ENCODE results near the gene EMC8. TPM values are rescaled to one million over a fixed set of nuclear protein-coding genes. Genes with fewer than 3 reads are reported as not detected.

EMC8 gene
- polyA plus RNA-seq, result 37.5 to 50.3 TPM (median 38.5 TPM) in 3 replicates
- 18.7 TPM for polyA plus RNA-seq (2011; ENCODE audit: low read depth)
- 33.1 and 40.8 TPM in 2 replicates for polyA plus RNA-seq (2011; cell fraction: cytosol; rRNA removed)
- 26.8 and 32.8 TPM in 2 replicates for polyA plus RNA-seq (2011; cell fraction: nucleus; rRNA removed)
- polyA plus RNA-seq (2012; ENCODE audit: low replicate concordance), result 24.4 and 32.1 TPM in 2 replicates
- polyA minus RNA-seq, result 42.8 to 54.1 TPM (median 45.9 TPM) in 3 replicates
- 49.5 TPM for polyA minus RNA-seq (2011; cell fraction: cytosol; rRNA and poly(A)+ RNA removed)
- polyA minus RNA-seq (2011; cell fraction: nucleus; rRNA and poly(A)+ RNA removed), result 13.3 and 23.6 TPM in 2 replicates

DNA sequence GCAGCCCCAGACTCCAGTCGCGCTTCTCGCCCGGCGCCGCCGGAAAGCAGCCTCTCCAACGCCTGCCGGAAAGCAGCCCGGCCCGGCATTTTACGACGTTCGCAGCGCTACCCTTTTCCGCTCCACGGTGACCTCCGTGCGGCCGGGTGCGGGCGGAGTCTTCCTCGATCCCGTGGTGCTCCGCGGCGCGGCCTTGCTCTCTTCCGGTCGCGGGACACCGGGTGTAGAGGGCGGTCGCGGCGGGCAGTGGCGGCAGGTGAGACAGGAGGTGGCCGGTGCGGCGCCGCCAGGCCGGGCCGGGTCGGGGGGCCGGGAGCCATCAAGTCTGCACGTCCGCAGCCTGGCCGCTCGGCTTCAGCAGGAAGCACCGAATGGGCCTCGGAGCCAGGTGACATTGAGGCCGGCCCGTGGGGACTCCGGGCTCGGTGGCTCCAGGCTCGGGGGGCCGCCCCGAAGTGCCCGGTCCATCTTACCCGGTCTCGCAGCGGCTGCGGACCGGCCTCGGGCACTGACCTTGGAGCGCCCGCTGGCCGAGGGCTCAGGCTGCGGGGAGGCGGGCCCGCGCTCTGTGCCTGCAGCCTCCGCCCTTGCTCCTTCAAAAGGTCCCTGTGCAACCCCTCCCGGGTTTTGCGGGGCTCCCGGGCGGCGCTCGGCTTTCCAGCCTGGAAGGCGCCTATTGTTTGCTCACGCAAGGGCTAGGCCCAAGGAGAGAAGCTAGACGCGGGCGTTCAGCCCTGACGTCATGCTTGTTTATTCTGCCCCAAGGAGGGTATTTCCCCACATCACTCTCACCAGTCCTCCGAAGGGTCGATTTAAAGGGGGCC lies at the start of gene EMC8, which contains the start of gene COX4I1:
TSS of gene EMC8 (minus strand) at position 48 of the 824 bp plus-strand sequence. CDS start 249 bp downstream, outside the sequence.
TSS of gene COX4I1 (plus strand) at position 199 of the 824 bp plus-strand sequence. CDS start 1,511 bp downstream, outside the sequence.
- dilution Hi-C loops (cut with MboI; ENCODE audit: extremely low pct_ligation_motif_present, low sequenced_read_pairs), result no loop called here
- H2AFZ ChIP-seq (ENCODE audit: control insufficient read depth, low read length), result peak within 1 kb of the TSS; percentile 69

GRCh38 chr16:85848986-85849385 lies 49.6 kb upstream of the EMC8 start:
- H4K20me1 ChIP-seq (ENCODE audit: control insufficient read depth, extremely low read depth, insufficient read depth, low read length), result no peaks in the 10 kb centered on the region
- H3K9me3 ChIP-seq (ENCODE audit: control insufficient read depth, low read depth, low read length), result no peaks in the 10 kb centered on the region
- H3K4me3 ChIP-seq (ENCODE audit: control insufficient read depth in 2 of 3, extremely low read depth in 1 of 3, insufficient read depth in 2 of 3, low read depth in 1 of 3, low read length in 3 of 3), result no peak overlapping the region
- FAIRE-seq, result no peak
- no peak overlapping the region for H3K4me2 ChIP-seq (ENCODE audit: control insufficient read depth, extremely low read depth, insufficient read depth, low read depth, low read length)
- no peaks in the 10 kb centered on the region for H3K9me1 ChIP-seq (ENCODE audit: control insufficient read depth, extremely low read depth, insufficient read depth, low read length)
- H3K9ac ChIP-seq (ENCODE audit: control insufficient read depth, extremely low read depth, insufficient read depth, low read length), result no peak overlapping the region
- dilution Hi-C loops (cut with MboI; ENCODE audit: extremely low pct_ligation_motif_present, low sequenced_read_pairs), result no loop called here
- no peak overlapping the region for H2AFZ ChIP-seq (ENCODE audit: control insufficient read depth, low read length)
- TF ChIP-seq CTCF (optimal IDR thresholded peaks at IDR 0.05 in 1 of 3, IDR thresholded peaks at IDR 0.05 in 1 of 3, conservative IDR thresholded peaks at IDR 0.05 in 1 of 3; ENCODE audit: extremely low read depth in 1 of 3, insufficient read depth in 2 of 3, low read length in 3 of 3) (no peak), EZH2 (IDR thresholded peaks at IDR 0.05; ENCODE audit: low read length) (no peak)
- no peaks in the 10 kb centered on the region for H3K4me1 ChIP-seq (ENCODE audit: control insufficient read depth, extremely low read depth, insufficient read depth, low read length)
- no peak for DNase-seq (ENCODE audit: low read depth, low spot score)
- H3K27ac ChIP-seq (ENCODE audit: control insufficient read depth, insufficient read depth, low read length), result no peak overlapping the region
- H3K36me3 ChIP-seq (ENCODE audit: control insufficient read depth in 2 of 2, extremely low read depth in 1 of 2, insufficient read depth in 2 of 2, low read length in 2 of 2), result no peaks in the 10 kb centered on the region
- peaks cover 3% of the 10 kb centered on the region for H3K27me3 ChIP-seq (ENCODE audit: control insufficient read depth, extremely low read depth, insufficient read depth, low read length)
- no peaks in the 10 kb centered on the region for H3K79me2 ChIP-seq (ENCODE audit: control insufficient read depth, insufficient read depth, low read length)

More for the DNA sequence above, at the start of gene EMC8, which contains the start of gene COX4I1:
- Histone ChIP-seq H3K9me3 (ENCODE audit: control insufficient read depth, low read depth, low read length) (no peaks in the 10 kb centered on the region), H3K4me2 (ENCODE audit: control insufficient read depth, extremely low read depth, insufficient read depth, low read depth, low read length) (peak within 1 kb of the TSS; percentile 99), H3K27ac (ENCODE audit: control insufficient read depth, insufficient read depth, low read length) (peak within 1 kb of the TSS; percentile 80), H3K4me1 (ENCODE audit: control insufficient read depth, extremely low read depth, insufficient read depth, low read length) (peaks cover 12% of the 10 kb centered on the region), H3K27me3 (ENCODE audit: control insufficient read depth, extremely low read depth, insufficient read depth, low read length) (no peaks in the 10 kb centered on the region), H3K9ac (ENCODE audit: control insufficient read depth, extremely low read depth, insufficient read depth, low read length) (peak within 1 kb of the TSS; percentile 79), H4K20me1 (ENCODE audit: control insufficient read depth, extremely low read depth, insufficient read depth, low read length) (peaks cover 9% of the 10 kb centered on the region), H3K9me1 (ENCODE audit: control insufficient read depth, extremely low read depth, insufficient read depth, low read length) (no peaks in the 10 kb centered on the region), H3K4me3 (ENCODE audit: control insufficient read depth in 2 of 3, extremely low read depth in 1 of 3, insufficient read depth in 2 of 3, low read depth in 1 of 3, low read length in 3 of 3) (peak within 1 kb of the TSS; percentile 88 to 99 (median 97)), H3K36me3 (ENCODE audit: control insufficient read depth in 2 of 2, extremely low read depth in 1 of 2, insufficient read depth in 2 of 2, low read length in 2 of 2) (peaks cover 22 to 44% of the 10 kb centered on the region in 2 experiments), H3K79me2 (ENCODE audit: control insufficient read depth, insufficient read depth, low read length) (peaks cover 93% of the 10 kb centered on the region)
- TF ChIP-seq CTCF (optimal IDR thresholded peaks at IDR 0.05 in 1 of 3, IDR thresholded peaks at IDR 0.05 in 1 of 3, conservative IDR thresholded peaks at IDR 0.05 in 1 of 3; ENCODE audit: extremely low read depth in 1 of 3, insufficient read depth in 2 of 3, low read length in 3 of 3), result no peak
- no peak for TF ChIP-seq EZH2 (IDR thresholded peaks at IDR 0.05; ENCODE audit: low read length)
- FAIRE-seq (no peak), DNase-seq (ENCODE audit: low read depth, low spot score) (peak; percentile 59)
